Osteocyte (in vitro differentiated cells): ENCODE data around the gene DDAH1. TPM values are rescaled to one million over a fixed set of nuclear protein-coding genes. Genes with fewer than 3 reads are reported as not detected.

Experiments
- DNase-seq: peaks from one replicate; pipeline ENCODE4 v3.0.0; 2021; ENCODE audit warnings: mixed read lengths; ENCODE audit not compliant: unreplicated experiment; ENCODE audit errors: extremely low spot score
- H3K27ac Mint-ChIP-seq: one replicate; pipeline ENCODE4 v1.8.0; 2021; ENCODE audit warnings: mild to moderate bottlenecking, mixed read lengths; ENCODE audit not compliant: unreplicated experiment
- H3K27me3 Mint-ChIP-seq: one replicate; pipeline ENCODE4 v1.8.0; 2021; ENCODE audit warnings: mixed read lengths; ENCODE audit not compliant: unreplicated experiment
- H3K36me3 Mint-ChIP-seq: one replicate; pipeline ENCODE4 v1.8.0; 2021; ENCODE audit warnings: mixed read lengths; ENCODE audit not compliant: unreplicated experiment
- H3K4me1 Mint-ChIP-seq: one replicate; pipeline ENCODE4 v1.8.0; 2021; ENCODE audit warnings: mixed read lengths; ENCODE audit not compliant: unreplicated experiment
- H3K4me3 Mint-ChIP-seq: one replicate; pipeline ENCODE4 v1.8.0; 2021; ENCODE audit warnings: mild to moderate bottlenecking, moderate library complexity, mixed read lengths; ENCODE audit not compliant: unreplicated experiment
- H3K9me3 Mint-ChIP-seq: one replicate; pipeline ENCODE4 v1.8.0; 2021; ENCODE audit warnings: mixed read lengths; ENCODE audit not compliant: unreplicated experiment
- CTCF ChIP-seq: fragments of 200-600 bp; sonication (generic); IDR thresholded peaks from 2 replicates; pipeline ENCODE4 v1.5.0; 2021; ENCODE audit warnings: antibody characterized with exemption, mild to moderate bottlenecking, moderate library complexity
- total RNA-seq: library from RNA; stranded (reverse); gene quantifications from 2 replicates; pipeline ENCODE4 v1.2.1, GENCODE V29; 2021

DDAH1 gene
- total RNA-seq, 1 donor from 2014 or later, result 46.8 TPM

GRCh38 chr1:85307987-85308832 lies 156.7 kb downstream of the DDAH1 start:
- no peak overlapping the region for H3K27ac Mint-ChIP-seq
- no peaks in the 10 kb centered on the region for H3K9me3 Mint-ChIP-seq
- no peaks in the 10 kb centered on the region for H3K36me3 Mint-ChIP-seq
- peaks cover 25% of the 10 kb centered on the region for H3K4me1 Mint-ChIP-seq
- no peak overlapping the region for H3K4me3 Mint-ChIP-seq
- peak; percentile 100 for TF ChIP-seq CTCF
- peak; percentile 97 for DNase-seq
- H3K27me3 Mint-ChIP-seq, result no peaks in the 10 kb centered on the region

- H3K27me3 Mint-ChIP-seq, result no peaks in the 10 kb centered on the region
- no peaks in the 10 kb centered on the region for H3K36me3 Mint-ChIP-seq
- no peak overlapping the region for H3K27ac Mint-ChIP-seq
- H3K4me3 Mint-ChIP-seq, result no peak overlapping the region
- peaks cover 11% of the 10 kb centered on the region for H3K4me1 Mint-ChIP-seq
- H3K9me3 Mint-ChIP-seq, result no peaks in the 10 kb centered on the region
- no peak for TF ChIP-seq CTCF
- DNase-seq, result no peak
These were observed 158.7 kb downstream of the DDAH1 start for GRCh38 chr1:85306236-85306635.

- Mint-ChIP-seq H3K36me3 (no peaks in the 10 kb centered on the region), H3K27ac (no peak overlapping the region), H3K9me3 (no peaks in the 10 kb centered on the region), H3K4me3 (no peak overlapping the region), H3K27me3 (no peaks in the 10 kb centered on the region), H3K4me1 (peaks cover 15% of the 10 kb centered on the region)
- no peak for DNase-seq
- no peak for TF ChIP-seq CTCF
These were observed 161.4 kb downstream of the DDAH1 start for GRCh38 chr1:85303440-85304162.

- no peak overlapping the region for H3K27ac Mint-ChIP-seq
- no peaks in the 10 kb centered on the region for H3K36me3 Mint-ChIP-seq
- H3K27me3 Mint-ChIP-seq, result no peaks in the 10 kb centered on the region
- no peak for TF ChIP-seq CTCF
- H3K9me3 Mint-ChIP-seq, result no peaks in the 10 kb centered on the region
- no peak for DNase-seq
- peaks cover 29% of the 10 kb centered on the region for H3K4me1 Mint-ChIP-seq
- no peak overlapping the region for H3K4me3 Mint-ChIP-seq
These were observed 164.8 kb downstream of the DDAH1 start for GRCh38 chr1:85300140-85300539.
